H9 (cell line): ENCODE data around the gene FSIP1. TPM values are rescaled to one million over a fixed set of nuclear protein-coding genes. Genes with fewer than 3 reads are reported as not detected.

Source experiments
- DNase-seq: peaks from one replicate; pipeline ENCODE4 v3.0.0-alpha.2; 2017
- H2AFZ ChIP-seq: one replicate; pipeline ENCODE4 v1.6.1; 2013; ENCODE audit warnings: mild to moderate bottlenecking, low read length, control low read depth, moderate library complexity
- H2AK5ac ChIP-seq: 2 replicates; pipeline ENCODE4 v1.6.1; 2013; ENCODE audit warnings: low read length, control low read depth, mixed read lengths; ENCODE audit not compliant: insufficient read length
- H2BK120ac ChIP-seq: one replicate; pipeline ENCODE4 v1.6.1; 2013; ENCODE audit warnings: low read depth, mild to moderate bottlenecking, low read length, control low read depth, inconsistent platforms; ENCODE audit not compliant: poor library complexity, severe bottlenecking
- H2BK12ac ChIP-seq: 2 replicates; pipeline ENCODE4 v1.6.1; 2013; ENCODE audit warnings: low read length, control low read depth, mixed read lengths, low read depth; ENCODE audit not compliant: insufficient read length
- H2BK15ac ChIP-seq: 2 replicates; pipeline ENCODE4 v1.6.1; 2013; ENCODE audit warnings: low read depth, low read length, control low read depth
- H2BK20ac ChIP-seq: one replicate; pipeline ENCODE4 v1.6.1; 2013; ENCODE audit warnings: low read depth, mild to moderate bottlenecking, low read length, control low read depth, inconsistent platforms; ENCODE audit not compliant: poor library complexity, severe bottlenecking
- H2BK5ac ChIP-seq: 2 replicates; pipeline ENCODE4 v1.6.1; 2013; ENCODE audit warnings: low read length, control low read depth, mixed read lengths; ENCODE audit not compliant: insufficient read length
- H3K14ac ChIP-seq: 2 replicates; pipeline ENCODE4 v1.6.1; 2013; ENCODE audit warnings: low read length, control low read depth; ENCODE audit not compliant: insufficient read depth
- H3K18ac ChIP-seq: 2 replicates; pipeline ENCODE4 v1.6.1; 2013; ENCODE audit warnings: low read depth, mild to moderate bottlenecking, mixed read lengths, low read length, control low read depth; ENCODE audit not compliant: insufficient read length
- H3K23ac ChIP-seq: 2 replicates; pipeline ENCODE4 v1.6.1; 2013; ENCODE audit warnings: low read length, control low read depth, mixed read lengths, low read depth; ENCODE audit not compliant: insufficient read length
- H3K23me2 ChIP-seq: 2 replicates; pipeline ENCODE4 v1.6.1; 2013; ENCODE audit warnings: low read depth, mild to moderate bottlenecking, mixed read lengths, low read length, control low read depth; ENCODE audit not compliant: insufficient read length, poor library complexity, severe bottlenecking
- H3K27ac ChIP-seq: 2 replicates; pipeline ENCODE4 v1.5.1; 2013; ENCODE audit warnings: low read length, control low read depth, mixed read lengths, low read depth; ENCODE audit not compliant: insufficient read length
- H3K27me3 ChIP-seq: 2 replicates; pipeline ENCODE4 v1.6.1; 2013; ENCODE audit warnings: low read length, control low read depth, inconsistent platforms; ENCODE audit not compliant: insufficient read depth
- H3K4ac ChIP-seq: 2 replicates; pipeline ENCODE4 v1.6.1; 2013; ENCODE audit warnings: low read depth, mild to moderate bottlenecking, control low read depth, inconsistent platforms, low read length, moderate library complexity
- H3K4me1 ChIP-seq: 2 replicates; pipeline ENCODE4 v1.6.1; 2013; ENCODE audit warnings: low read length, control low read depth, inconsistent platforms; ENCODE audit not compliant: insufficient read depth
- H3K4me2 ChIP-seq: 2 replicates; pipeline ENCODE4 v1.6.1; 2013; ENCODE audit warnings: low read length, control low read depth, mixed read lengths; ENCODE audit not compliant: insufficient read length, insufficient read depth
- H3K56ac ChIP-seq: 2 replicates; pipeline ENCODE4 v1.6.1; 2013; ENCODE audit warnings: low read depth, mild to moderate bottlenecking, mixed read lengths, low read length, control low read depth; ENCODE audit not compliant: insufficient read length
- H3K79me1 ChIP-seq: 2 replicates; pipeline ENCODE4 v1.6.1; 2013; ENCODE audit warnings: low read depth, mild to moderate bottlenecking, moderate library complexity, low read length, control low read depth, inconsistent platforms; ENCODE audit not compliant: insufficient read depth, poor library complexity, severe bottlenecking
- H3K79me2 ChIP-seq: 2 replicates; pipeline ENCODE4 v1.6.1; 2013; ENCODE audit warnings: low read length, control low read depth, inconsistent platforms; ENCODE audit not compliant: insufficient read depth
- H3K9ac ChIP-seq: 2 replicates; pipeline ENCODE4 v1.6.1; 2013; ENCODE audit warnings: low read length, control low read depth, mixed read lengths; ENCODE audit not compliant: insufficient read length; ENCODE audit errors: extremely low read depth
- H3K9me3 ChIP-seq: one replicate; pipeline ENCODE4 v1.6.1; 2013; ENCODE audit warnings: low read depth, low read length, inconsistent platforms; ENCODE audit not compliant: control insufficient read depth
- H3T11ph ChIP-seq: one replicate; pipeline ENCODE4 v1.6.1; 2013; ENCODE audit warnings: mild to moderate bottlenecking, low read length, control low read depth, inconsistent platforms
- H4K20me1 ChIP-seq: one replicate; pipeline ENCODE4 v1.6.1; 2013; ENCODE audit not compliant: control insufficient read depth, insufficient read length, insufficient read depth
- H4K5ac ChIP-seq: 2 replicates; pipeline ENCODE4 v1.6.1; 2013; ENCODE audit warnings: low read depth, mild to moderate bottlenecking, mixed read lengths, low read length, control low read depth; ENCODE audit not compliant: insufficient read length
- H4K8ac ChIP-seq: replicated peaks from 2 replicates; pipeline ENCODE4 v1.6.1; 2013; ENCODE audit warnings: low read length, control low read depth, mixed read lengths, low read depth; ENCODE audit not compliant: insufficient read length
- H4K91ac ChIP-seq: 2 replicates; pipeline ENCODE4 v1.6.1; 2013; ENCODE audit warnings: low read depth, mild to moderate bottlenecking, moderate library complexity, mixed read lengths, low read length, control low read depth; ENCODE audit not compliant: insufficient read length
- H3K27ac Mint-ChIP-seq, 3 experiments: 2 replicates in 2 of 3; 3 replicates in 1 of 3; pipeline ENCODE4 v1.8.0; 2020 to 2021; ENCODE audit warnings: mixed read lengths in 3 of 3, mild to moderate bottlenecking in 1 of 3, moderate library complexity in 1 of 3
- H3K27me3 Mint-ChIP-seq: 2 replicates; pipeline ENCODE4 v1.8.0; 2021; ENCODE audit warnings: low read depth, mild to moderate bottlenecking, moderate library complexity, mixed read lengths
- H3K36me3 Mint-ChIP-seq, 3 experiments: 2 replicates in 2 of 3; 3 replicates in 1 of 3; pipeline ENCODE4 v1.8.0; 2020 to 2021; ENCODE audit warnings: low read depth in 3 of 3, mixed read lengths in 3 of 3; ENCODE audit not compliant: insufficient read depth in 1 of 3
- H3K4me1 Mint-ChIP-seq, 2 experiments: 2 replicates each; pipeline ENCODE4 v1.8.0; 2020; ENCODE audit warnings: mixed read lengths in 2 of 2
- H3K4me3 Mint-ChIP-seq, 2 experiments: 2 replicates in 1 of 2; 3 replicates in 1 of 2; pipeline ENCODE4 v1.8.0; 2020 to 2021; ENCODE audit warnings: mild to moderate bottlenecking in 2 of 2, mixed read lengths in 2 of 2, moderate library complexity in 1 of 2
- H3K9me3 Mint-ChIP-seq, 2 experiments: 2 replicates in 1 of 2; 3 replicates in 1 of 2; pipeline ENCODE4 v1.8.0; 2020; ENCODE audit warnings: mild to moderate bottlenecking in 2 of 2, mixed read lengths in 2 of 2, moderate library complexity in 1 of 2
- CTCF ChIP-seq: fragments of 200-600 bp; sonication (generic); conservative IDR thresholded peaks from 3 replicates; pipeline ENCODE4 v1.8.0; 2021; ENCODE audit warnings: antibody characterized with exemption, mild to moderate bottlenecking
- WGBS: extraction: QIAGEN DNeasy Blood & Tissue Kit; methylation state at CpG from one replicate; pipeline ENCODE4 v1.1.7; 2013; ENCODE audit warnings: missing lambda C conversion rate, low lambda C conversion rate, mixed read lengths; ENCODE audit not compliant: insufficient read length; ENCODE audit errors: extremely low coverage; 5-methylcytosine and 5-hydroxymethylcytosine counted together
- total RNA-seq: library from RNA; stranded (reverse); gene quantifications from 2 replicates; pipeline ENCODE4 v1.2.1, GENCODE V29; 2021

Gene FSIP1
- total RNA-seq, 1 experiment from 2014 or later = 0.96 TPM

- Histone ChIP-seq H3K79me2 (no peaks in the 10 kb centered on the region), H3K56ac (no peak overlapping the region), H3K9me3 (no peaks in the 10 kb centered on the region), H2AFZ (no peak overlapping the region), H3K18ac (no peak overlapping the region), H2BK120ac (no peak overlapping the region), H3K4me2 (no peak overlapping the region), H4K20me1 (no peaks in the 10 kb centered on the region), H4K8ac (no peak overlapping the region), H2AK5ac (no peak overlapping the region), H3K79me1 (no peaks in the 10 kb centered on the region), H3K23me2 (no peaks in the 10 kb centered on the region), H3K4ac (no peak overlapping the region), H3K23ac (no peak overlapping the region), H4K91ac (no peak overlapping the region), H3K27me3 (no peaks in the 10 kb centered on the region), H3K14ac (no peak overlapping the region), H2BK15ac (no peak overlapping the region), H3K27ac (no peak overlapping the region), H4K5ac (no peak overlapping the region), H2BK12ac (no peak overlapping the region), H3K9ac (no peak overlapping the region), H2BK5ac (no peak overlapping the region), H3T11ph (no peak overlapping the region), H3K4me1 (no peaks in the 10 kb centered on the region), H2BK20ac (no peak overlapping the region)
- no peak overlapping the region for H3K4me3 Mint-ChIP-seq
- no peak for TF ChIP-seq CTCF
- no peak overlapping the region; a peak in 1 of 7 replicates for H3K27ac Mint-ChIP-seq
- H3K27me3 Mint-ChIP-seq = no peaks in the 10 kb centered on the region
- no peaks in the 10 kb centered on the region; a peak in 1 of 7 replicates for H3K36me3 Mint-ChIP-seq
- no peaks in the 10 kb centered on the region for H3K4me1 Mint-ChIP-seq
- H3K9me3 Mint-ChIP-seq = no peaks in the 10 kb centered on the region
- WGBS = no CpG with 5 or more reads among the region's 5 CpGs
- no peak for DNase-seq
Measured at GRCh38 chr15:39730552-39730951, 52.1 kb downstream of the FSIP1 start.
